Hindlimb muscle (tissue), 1 donor: ENCODE results near the gene SLCO1B3. TPM values are rescaled to one million over a fixed set of nuclear protein-coding genes. Genes with fewer than 3 reads are reported as not detected.

Experiments used
- DNase-seq: peaks from one replicate; pipeline ENCODE4 v3.0.0-alpha.2; 2013
- polyA plus RNA-seq: library from polyadenylated mRNA; unstranded; fragments of 120-200 nt; gene quantifications from one replicate; pipeline ENCODE4 v1.2.1, GENCODE V29; 2013; ENCODE audit not compliant: insufficient read length

The SLCO1B3 gene
- polyA plus RNA-seq, 1 donor = not detected

- no peak for DNase-seq
Measured at GRCh38 chr12:20885552-20885951, 75.0 kb downstream of the SLCO1B3 start.

- DNase-seq = no peak
Measured at GRCh38 chr12:20917269-20917668, 106.8 kb downstream of the SLCO1B3 start.

DNA sequence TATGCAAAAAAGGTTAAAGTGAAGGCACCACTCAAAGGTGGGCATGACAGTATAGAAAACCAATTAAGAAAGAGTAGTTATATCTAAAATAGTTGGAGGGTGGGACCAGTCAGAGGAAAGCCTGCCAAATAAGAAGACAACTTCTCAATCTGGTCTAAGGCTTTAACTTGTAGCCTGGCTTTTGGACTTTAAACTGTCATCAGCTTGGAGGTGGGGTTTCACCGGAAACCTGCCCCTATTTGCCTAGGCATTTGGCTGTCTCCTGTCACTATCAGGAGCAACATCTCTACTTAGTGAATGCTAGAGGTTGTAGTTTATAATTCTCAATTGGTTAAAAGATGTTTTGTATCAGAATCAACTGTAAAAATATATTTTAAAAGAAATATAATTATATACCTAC lies 107.3 kb downstream of the SLCO1B3 start:
- DNase-seq = no peak

GRCh38 chr12:20931894-20932293 lies 121.4 kb downstream of the SLCO1B3 start:
- no peak for DNase-seq

DNA sequence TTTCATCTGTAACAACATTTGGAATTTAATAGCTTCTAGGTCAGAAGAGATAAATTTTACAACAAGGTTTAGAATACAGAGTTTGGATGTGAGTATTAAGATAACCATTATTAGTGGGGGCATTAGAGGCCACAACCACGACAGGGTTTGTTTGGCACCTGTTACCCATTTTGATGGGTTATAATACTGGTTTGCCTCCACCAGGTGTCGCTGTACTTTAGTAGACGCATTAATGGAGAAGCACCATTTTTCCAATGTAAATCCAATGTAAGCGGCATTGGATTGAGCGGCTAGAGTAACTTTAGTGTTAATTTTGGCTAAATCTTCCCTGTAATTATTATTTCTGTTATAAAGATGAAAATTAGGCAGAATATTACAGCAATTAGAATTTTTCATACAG lies 136.2 kb downstream of the SLCO1B3 start:
- DNase-seq = no peak

DNA sequence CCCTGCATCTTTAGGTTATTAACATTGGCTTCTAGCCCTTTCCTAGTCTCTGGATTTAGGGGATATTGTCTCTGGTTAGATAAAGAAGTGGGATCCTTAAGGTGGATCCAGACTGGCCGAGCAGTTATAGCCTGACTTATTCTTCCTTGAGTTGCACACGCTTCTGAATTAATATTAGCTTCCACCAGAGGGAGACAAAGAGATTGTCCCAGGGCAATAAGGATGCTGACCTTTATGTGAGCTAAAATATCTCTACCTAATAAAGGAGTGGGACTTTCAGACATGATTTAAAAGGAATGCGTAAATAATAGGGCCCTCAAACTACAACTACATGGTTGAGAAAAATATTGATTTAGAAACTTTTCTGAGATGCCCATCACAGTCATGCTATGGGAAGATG lies 139.7 kb downstream of the SLCO1B3 start:
- DNase-seq = no peak

DNA sequence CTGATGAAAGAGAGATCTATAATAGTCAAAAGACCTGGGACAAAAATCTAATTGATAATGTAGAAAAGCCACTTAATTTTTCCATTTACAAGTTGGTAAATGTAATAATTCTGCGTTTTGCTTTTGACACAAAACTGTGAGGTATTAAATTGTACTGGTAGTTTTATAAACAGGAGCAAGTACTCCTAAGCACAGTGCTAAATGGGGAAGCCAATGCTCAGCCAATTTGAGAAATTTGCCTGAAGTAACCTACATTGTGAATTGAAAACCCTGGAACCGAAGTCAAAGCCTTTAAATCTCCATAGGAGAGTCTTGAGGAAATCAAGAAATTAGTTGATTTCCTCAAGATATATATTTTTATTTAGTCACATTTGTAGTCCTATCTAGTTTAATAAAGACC lies 152.8 kb downstream of the SLCO1B3 start:
- no peak for DNase-seq

DNA sequence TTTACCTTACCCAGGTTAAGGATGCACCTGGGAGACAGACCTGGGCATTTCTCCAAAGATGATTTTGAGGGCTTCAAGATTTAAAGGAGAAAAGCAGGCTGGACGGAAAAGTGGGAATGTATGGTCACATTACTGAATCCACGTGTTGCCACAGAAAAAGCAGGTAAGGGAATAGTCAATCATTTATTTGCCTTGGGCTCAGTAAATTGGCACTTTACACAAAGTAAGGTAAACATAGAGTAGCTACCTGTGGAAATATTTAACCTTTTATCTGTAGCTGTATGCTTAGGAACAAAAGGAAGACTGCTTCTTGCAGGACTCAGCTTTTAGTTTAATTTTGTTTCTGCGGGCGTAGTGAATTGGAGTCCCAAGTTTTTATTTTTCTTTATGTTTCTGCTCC lies 153.3 kb downstream of the SLCO1B3 start:
- no peak for DNase-seq

Other genes starting within 250 kb of the SLCO1B3 start
- 0.59 TPM for gene SLCO1C1, start 115.4 kb upstream of the SLCO1B3 start, polyA plus RNA-seq